Fibroblast of pulmonary artery (primary cell): ENCODE measurements around the gene PTPN4.

ENCODE experiments used
- DNase-seq: peaks from one replicate; pipeline ENCODE4 v3.0.0-alpha.2; 2010; ENCODE audit warnings: low read depth
- H3K4me3 ChIP-seq: replicated peaks from 2 replicates; pipeline ENCODE4 v1.5.1; 2011; ENCODE audit warnings: low read depth, mild to moderate bottlenecking, control low read depth, low read length, moderate library complexity
- TF ChIP-seq, protein P1 (sequence below): IDR thresholded peaks from 2 replicates; pipeline ENCODE4 v1.5.1; 2011; ENCODE audit warnings: mild to moderate bottlenecking, control low read depth, low read length, inconsistent platforms; ENCODE audit errors: missing control alignments

Gene PTPN4

DNA sequence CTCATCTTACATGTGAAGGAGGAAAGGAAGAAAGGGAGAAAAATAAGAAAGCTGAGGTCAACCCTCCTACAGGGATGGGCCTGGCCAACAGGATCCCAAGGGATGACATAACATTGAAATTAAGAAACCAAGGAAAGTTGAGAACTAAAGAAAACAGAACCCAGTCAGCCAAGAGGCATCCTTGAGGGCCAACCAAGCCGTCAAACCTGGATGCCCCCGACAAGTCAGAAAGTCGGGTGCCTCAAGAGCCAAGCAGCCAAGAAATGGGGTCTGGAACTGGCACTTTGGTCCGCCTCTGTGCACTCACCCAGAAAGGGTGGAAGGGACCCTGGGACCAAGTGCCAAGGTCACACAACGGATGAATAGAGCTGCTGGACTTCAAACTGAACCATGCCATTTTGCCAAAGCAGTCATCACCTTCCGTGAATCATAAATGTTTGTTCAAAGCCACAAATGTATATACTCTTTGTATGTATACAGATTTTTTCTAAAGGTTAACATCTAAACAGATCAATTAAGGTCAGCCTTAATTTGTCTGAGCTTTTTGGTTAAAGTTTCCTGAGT lies 27.0 kb upstream of the PTPN4 start:
- no peak for DNase-seq
- no peak overlapping the region for H3K4me3 ChIP-seq
- TF ChIP-seq, protein P1, sequence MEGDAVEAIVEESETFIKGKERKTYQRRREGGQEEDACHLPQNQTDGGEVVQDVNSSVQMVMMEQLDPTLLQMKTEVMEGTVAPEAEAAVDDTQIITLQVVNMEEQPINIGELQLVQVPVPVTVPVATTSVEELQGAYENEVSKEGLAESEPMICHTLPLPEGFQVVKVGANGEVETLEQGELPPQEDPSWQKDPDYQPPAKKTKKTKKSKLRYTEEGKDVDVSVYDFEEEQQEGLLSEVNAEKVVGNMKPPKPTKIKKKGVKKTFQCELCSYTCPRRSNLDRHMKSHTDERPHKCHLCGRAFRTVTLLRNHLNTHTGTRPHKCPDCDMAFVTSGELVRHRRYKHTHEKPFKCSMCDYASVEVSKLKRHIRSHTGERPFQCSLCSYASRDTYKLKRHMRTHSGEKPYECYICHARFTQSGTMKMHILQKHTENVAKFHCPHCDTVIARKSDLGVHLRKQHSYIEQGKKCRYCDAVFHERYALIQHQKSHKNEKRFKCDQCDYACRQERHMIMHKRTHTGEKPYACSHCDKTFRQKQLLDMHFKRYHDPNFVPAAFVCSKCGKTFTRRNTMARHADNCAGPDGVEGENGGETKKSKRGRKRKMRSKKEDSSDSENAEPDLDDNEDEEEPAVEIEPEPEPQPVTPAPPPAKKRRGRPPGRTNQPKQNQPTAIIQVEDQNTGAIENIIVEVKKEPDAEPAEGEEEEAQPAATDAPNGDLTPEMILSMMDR = no peak

DNA sequence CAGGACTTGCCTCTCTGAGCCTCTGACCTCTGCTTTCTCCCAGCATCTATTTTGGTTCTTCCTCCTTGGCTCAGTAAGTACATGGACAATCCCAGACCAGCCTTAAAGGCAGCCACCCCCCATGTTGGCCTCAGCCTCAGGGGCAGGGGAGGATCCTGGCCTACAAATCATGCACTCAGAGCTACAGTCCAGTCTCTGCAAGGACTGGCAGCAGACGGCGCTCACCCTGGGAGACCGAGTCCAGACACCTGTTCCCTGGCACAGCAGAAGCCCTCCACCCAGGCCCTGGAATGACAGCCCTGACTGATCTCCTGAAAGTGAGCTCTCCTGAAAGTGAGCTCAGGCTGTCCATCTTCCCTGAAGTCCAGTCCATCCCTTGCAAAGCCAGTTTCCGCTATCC lies 25.7 kb upstream of the PTPN4 start:
- no peak overlapping the region for H3K4me3 ChIP-seq
- no peak for DNase-seq
- TF ChIP-seq, protein P1 = no peak

DNA sequence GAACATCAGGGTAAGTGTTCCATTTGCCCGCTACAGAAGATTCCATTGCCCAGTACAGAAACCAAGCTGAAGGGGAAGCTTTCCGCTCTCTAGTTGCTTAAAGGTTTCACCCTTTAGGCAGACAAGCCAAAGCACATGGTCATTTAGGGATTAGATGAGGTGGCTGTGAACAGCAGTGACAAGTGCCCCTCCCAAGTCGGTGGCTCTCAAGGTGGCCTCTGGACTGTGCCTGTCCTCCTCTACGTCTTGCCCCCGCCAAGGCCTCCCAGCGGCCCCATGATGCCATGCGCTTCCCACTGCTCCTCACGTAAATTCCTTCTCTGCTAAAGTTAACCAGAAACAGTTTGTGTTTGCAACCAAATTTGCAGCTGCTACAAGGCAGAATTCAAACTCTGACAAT lies 24.2 kb upstream of the PTPN4 start:
- TF ChIP-seq, protein P1 = no peak
- DNase-seq = no peak
- no peak overlapping the region for H3K4me3 ChIP-seq

DNA sequence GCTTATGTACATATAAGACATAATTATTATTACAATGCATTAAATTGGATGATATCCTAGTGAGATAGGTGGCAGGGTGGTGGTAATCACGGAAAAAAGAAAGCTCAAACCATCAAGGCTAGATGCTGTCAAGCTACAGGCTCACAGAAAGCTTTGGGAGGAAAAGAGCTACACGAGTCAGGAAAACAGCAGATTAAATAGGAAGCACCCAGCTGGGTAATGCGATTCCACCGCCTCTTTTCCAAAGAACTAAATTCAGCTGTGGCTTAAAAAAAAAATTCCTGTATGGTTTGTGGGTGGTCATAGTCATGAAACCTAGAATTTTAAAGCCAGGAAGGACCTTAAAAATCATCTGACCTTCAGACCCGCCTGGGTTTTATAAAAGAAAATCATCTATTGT lies 23.7 kb upstream of the PTPN4 start:
- TF ChIP-seq, protein P1 = no peak
- no peak for DNase-seq

DNA sequence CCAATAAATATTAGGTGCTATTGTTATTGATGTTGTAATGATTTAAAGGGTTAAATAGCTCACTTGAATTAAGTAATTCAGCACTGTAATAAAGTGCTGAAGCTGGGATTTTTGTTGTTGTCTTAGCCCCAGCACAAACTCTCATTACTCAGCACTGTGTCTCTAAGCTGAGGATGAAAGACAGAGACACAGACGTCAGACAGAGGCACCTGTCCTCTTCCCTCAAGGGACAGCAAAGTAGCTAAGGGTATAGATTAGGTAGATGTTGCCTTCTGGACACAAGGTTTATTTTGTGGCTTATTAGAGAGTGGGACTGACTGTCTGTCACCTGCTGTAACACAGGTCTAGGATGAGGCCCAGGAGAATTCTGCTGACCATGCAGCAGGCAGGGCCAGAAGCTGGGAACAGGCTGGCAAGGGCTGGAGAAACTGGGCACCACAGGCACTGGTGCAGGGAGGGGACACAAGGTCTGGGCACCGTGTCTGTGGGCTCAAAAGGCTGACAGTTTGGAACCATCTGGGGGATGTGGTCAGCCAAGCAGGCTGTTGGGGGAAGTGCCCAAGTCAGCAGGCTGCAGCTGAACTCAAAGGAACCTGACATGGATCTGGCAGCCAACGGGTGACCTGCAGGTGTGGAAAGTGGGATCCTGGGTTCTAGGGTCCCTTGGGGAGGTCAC lies 20.0 kb upstream of the PTPN4 start:
- DNase-seq = no peak
- TF ChIP-seq, protein P1 = no peak
- no peak overlapping the region for H3K4me3 ChIP-seq

More for the DNA sequence above, 23.7 kb upstream of the PTPN4 start:
- no peak overlapping the region for H3K4me3 ChIP-seq

GRCh38 chr2:119741001-119741400 lies 18.7 kb upstream of the PTPN4 start:
- no peak for DNase-seq
- no peak overlapping the region for H3K4me3 ChIP-seq
- TF ChIP-seq, protein P1 = no peak

- TF ChIP-seq, protein P1 = no peak
- H3K4me3 ChIP-seq = no peak overlapping the region
- no peak for DNase-seq
Observed at GRCh38 chr2:119741868-119742267, 17.9 kb upstream of the PTPN4 start.
